ENCODE measurements around the gene CARD10. TPM values are rescaled to one million over a fixed set of nuclear protein-coding genes. Genes with fewer than 3 reads are reported as not detected.

The CARD10 gene
- total and polyA plus RNA-seq, 2 of the 13 experiments (the other 11 are each of a cell fraction or from before 2014, with no cell fraction given), result 35.2 to 55.8 TPM

DNA sequence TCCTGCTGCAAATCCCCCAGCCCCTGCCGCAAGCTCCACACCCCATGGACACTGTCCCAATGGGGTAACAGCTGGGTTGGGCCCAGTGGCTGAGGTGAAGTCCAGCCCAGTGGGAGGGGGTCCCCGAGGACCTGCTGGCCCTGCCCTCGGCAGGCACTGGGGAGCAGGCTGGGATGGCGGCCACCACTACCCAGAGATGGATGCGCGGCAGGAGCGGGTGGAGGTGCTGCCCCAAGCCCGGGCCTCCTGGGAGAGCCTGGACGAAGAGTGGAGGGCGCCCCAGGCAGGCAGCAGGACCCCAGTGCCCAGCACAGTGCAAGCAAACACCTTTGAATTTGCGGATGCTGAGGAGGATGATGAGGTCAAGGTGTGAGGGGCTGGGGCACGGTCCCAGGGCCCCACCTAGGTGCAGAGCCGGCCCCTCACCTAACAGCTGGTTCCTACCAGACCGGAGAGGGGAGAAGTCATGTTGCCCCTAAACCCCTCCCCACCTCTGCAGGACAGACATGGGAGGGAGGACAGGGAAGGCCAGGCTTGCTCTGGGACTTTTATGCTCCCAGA is 49.3 kb upstream of the CARD10 start (continued):
- TF ChIP-seq, protein P1, sequence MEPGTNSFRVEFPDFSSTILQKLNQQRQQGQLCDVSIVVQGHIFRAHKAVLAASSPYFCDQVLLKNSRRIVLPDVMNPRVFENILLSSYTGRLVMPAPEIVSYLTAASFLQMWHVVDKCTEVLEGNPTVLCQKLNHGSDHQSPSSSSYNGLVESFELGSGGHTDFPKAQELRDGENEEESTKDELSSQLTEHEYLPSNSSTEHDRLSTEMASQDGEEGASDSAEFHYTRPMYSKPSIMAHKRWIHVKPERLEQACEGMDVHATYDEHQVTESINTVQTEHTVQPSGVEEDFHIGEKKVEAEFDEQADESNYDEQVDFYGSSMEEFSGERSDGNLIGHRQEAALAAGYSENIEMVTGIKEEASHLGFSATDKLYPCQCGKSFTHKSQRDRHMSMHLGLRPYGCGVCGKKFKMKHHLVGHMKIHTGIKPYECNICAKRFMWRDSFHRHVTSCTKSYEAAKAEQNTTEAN (CRISPR knock-in tag; conservative IDR thresholded peaks at IDR 0.05), result no peak
- TF ChIP-seq RBM22 (optimal IDR thresholded peaks at IDR 0.05; ENCODE audit: low read length) (peak; percentile 47), SRSF4 (IDR thresholded peaks at IDR 0.05; ENCODE audit: low read depth, low read length, poor library complexity, severe bottlenecking) (no peak), POGK (CRISPR knock-in tag; conservative IDR thresholded peaks at IDR 0.05) (no peak), ZNF296 (CRISPR knock-in tag; conservative IDR thresholded peaks at IDR 0.05) (no peak), ZNF446 (CRISPR knock-in tag; IDR thresholded peaks at IDR 0.05) (0 out of 2 replicates have a peak, but pooled peaks have one; percentile 35), ZNF335 (CRISPR knock-in tag; IDR thresholded peaks at IDR 0.05) (no peak), NR2F6 (IDR thresholded peaks at IDR 0.05) (no peak), NR2F6 (CRISPR knock-in tag; IDR thresholded peaks at IDR 0.05) (0 out of 2 replicates have a peak, but pooled peaks have one; percentile 2), CSRNP1 (CRISPR knock-in tag; IDR thresholded peaks at IDR 0.05) (0 out of 2 replicates have a peak, but pooled peaks have one; percentile 13), ZNF329 (CRISPR knock-in tag; IDR thresholded peaks at IDR 0.05; ENCODE audit: low read depth) (no peak), ZSCAN9 (CRISPR knock-in tag; IDR thresholded peaks at IDR 0.05; ENCODE audit: borderline replicate concordance) (no peak), NFYB (CRISPR knock-in tag; IDR thresholded peaks at IDR 0.05) (no peak)
- TF ChIP-seq, protein P2, sequence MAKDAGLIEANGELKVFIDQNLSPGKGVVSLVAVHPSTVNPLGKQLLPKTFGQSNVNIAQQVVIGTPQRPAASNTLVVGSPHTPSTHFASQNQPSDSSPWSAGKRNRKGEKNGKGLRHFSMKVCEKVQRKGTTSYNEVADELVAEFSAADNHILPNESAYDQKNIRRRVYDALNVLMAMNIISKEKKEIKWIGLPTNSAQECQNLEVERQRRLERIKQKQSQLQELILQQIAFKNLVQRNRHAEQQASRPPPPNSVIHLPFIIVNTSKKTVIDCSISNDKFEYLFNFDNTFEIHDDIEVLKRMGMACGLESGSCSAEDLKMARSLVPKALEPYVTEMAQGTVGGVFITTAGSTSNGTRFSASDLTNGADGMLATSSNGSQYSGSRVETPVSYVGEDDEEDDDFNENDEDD (CRISPR knock-in tag; IDR thresholded peaks at IDR 0.05; ENCODE audit: borderline replicate concordance), result no peak
- TF ChIP-seq, protein P3, sequence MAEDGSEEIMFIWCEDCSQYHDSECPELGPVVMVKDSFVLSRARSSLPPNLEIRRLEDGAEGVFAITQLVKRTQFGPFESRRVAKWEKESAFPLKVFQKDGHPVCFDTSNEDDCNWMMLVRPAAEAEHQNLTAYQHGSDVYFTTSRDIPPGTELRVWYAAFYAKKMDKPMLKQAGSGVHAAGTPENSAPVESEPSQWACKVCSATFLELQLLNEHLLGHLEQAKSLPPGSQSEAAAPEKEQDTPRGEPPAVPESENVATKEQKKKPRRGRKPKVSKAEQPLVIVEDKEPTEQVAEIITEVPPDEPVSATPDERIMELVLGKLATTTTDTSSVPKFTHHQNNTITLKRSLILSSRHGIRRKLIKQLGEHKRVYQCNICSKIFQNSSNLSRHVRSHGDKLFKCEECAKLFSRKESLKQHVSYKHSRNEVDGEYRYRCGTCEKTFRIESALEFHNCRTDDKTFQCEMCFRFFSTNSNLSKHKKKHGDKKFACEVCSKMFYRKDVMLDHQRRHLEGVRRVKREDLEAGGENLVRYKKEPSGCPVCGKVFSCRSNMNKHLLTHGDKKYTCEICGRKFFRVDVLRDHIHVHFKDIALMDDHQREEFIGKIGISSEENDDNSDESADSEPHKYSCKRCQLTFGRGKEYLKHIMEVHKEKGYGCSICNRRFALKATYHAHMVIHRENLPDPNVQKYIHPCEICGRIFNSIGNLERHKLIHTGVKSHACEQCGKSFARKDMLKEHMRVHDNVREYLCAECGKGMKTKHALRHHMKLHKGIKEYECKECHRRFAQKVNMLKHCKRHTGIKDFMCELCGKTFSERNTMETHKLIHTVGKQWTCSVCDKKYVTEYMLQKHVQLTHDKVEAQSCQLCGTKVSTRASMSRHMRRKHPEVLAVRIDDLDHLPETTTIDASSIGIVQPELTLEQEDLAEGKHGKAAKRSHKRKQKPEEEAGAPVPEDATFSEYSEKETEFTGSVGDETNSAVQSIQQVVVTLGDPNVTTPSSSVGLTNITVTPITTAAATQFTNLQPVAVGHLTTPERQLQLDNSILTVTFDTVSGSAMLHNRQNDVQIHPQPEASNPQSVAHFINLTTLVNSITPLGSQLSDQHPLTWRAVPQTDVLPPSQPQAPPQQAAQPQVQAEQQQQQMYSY (CRISPR knock-in tag; IDR thresholded peaks at IDR 0.05), result 0 out of 2 replicates have a peak, but pooled peaks have one; percentile 16
- TF ChIP-seq, protein P4, sequence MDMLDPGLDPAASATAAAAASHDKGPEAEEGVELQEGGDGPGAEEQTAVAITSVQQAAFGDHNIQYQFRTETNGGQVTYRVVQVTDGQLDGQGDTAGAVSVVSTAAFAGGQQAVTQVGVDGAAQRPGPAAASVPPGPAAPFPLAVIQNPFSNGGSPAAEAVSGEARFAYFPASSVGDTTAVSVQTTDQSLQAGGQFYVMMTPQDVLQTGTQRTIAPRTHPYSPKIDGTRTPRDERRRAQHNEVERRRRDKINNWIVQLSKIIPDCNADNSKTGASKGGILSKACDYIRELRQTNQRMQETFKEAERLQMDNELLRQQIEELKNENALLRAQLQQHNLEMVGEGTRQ (IDR thresholded peaks at IDR 0.05; ENCODE audit: low read depth, low read length), result no peak
- TF ChIP-seq, protein P4 (CRISPR knock-in tag; IDR thresholded peaks at IDR 0.05; ENCODE audit: borderline replicate concordance), result no peak

Data from HepG2 (cell line).